Activated CD8-positive, alpha-beta memory T cell treated with anti-CD3 and anti-CD28 coated beads, Interleukin-2, amount 50 U/mL, for 4 hours (primary cell): ENCODE measurements around the gene NCAM1.

Source experiments
- DNase-seq: peaks from one replicate; pipeline ENCODE4 v3.0.0-alpha.2; 2020

Gene NCAM1

GRCh38 chr11:113213549-113213948 is 252.3 kb downstream of the NCAM1 start:
- DNase-seq, result no peak

- DNase-seq, result no peak
Observed at GRCh38 chr11:113222241-113222640, 261.0 kb downstream of the NCAM1 start.

- DNase-seq, result no peak
Observed at GRCh38 chr11:113234888-113235287, 273.7 kb downstream of the NCAM1 start.

- DNase-seq, result no peak
Observed at GRCh38 chr11:113237261-113237660, 276.0 kb downstream of the NCAM1 start.

- no peak for DNase-seq
Observed at GRCh38 chr11:113238721-113239120, 277.5 kb downstream of the NCAM1 start.

- DNase-seq, result no peak
Observed at GRCh38 chr11:113240389-113240788, 279.2 kb downstream of the NCAM1 start.

- no peak for DNase-seq
Observed at GRCh38 chr11:113240790-113241635, 279.8 kb downstream of the NCAM1 start.

GRCh38 chr11:113241636-113242054 is 280.4 kb downstream of the NCAM1 start:
- no peak for DNase-seq

- no peak for DNase-seq
Observed at GRCh38 chr11:113242060-113242459, 280.8 kb downstream of the NCAM1 start.

- DNase-seq, result no peak
Observed at GRCh38 chr11:113242767-113243397, 281.7 kb downstream of the NCAM1 start.

GRCh38 chr11:113243696-113244095 is 282.5 kb downstream of the NCAM1 start:
- DNase-seq, result no peak

GRCh38 chr11:113245216-113245615 is 284.0 kb downstream of the NCAM1 start:
- no peak for DNase-seq

GRCh38 chr11:113247221-113247620 is 286.0 kb downstream of the NCAM1 start:
- no peak for DNase-seq

GRCh38 chr11:113247966-113248365 is 286.7 kb downstream of the NCAM1 start:
- DNase-seq, result no peak

- no peak for DNase-seq
Observed at GRCh38 chr11:113248702-113249490, 287.7 kb downstream of the NCAM1 start.

GRCh38 chr11:113249491-113249763 is 288.2 kb downstream of the NCAM1 start:
- no peak for DNase-seq

GRCh38 chr11:113249786-113250185 is 288.6 kb downstream of the NCAM1 start:
- no peak for DNase-seq

- DNase-seq, result no peak
Observed at GRCh38 chr11:113251281-113251680, 290.1 kb downstream of the NCAM1 start.

GRCh38 chr11:113253406-113253805 is 292.2 kb downstream of the NCAM1 start:
- no peak for DNase-seq

- no peak for DNase-seq
Observed at GRCh38 chr11:113255096-113255495, 293.9 kb downstream of the NCAM1 start.

GRCh38 chr11:113255741-113256140 is 294.5 kb downstream of the NCAM1 start:
- no peak for DNase-seq

- no peak for DNase-seq
Observed at GRCh38 chr11:113256431-113257202, 295.4 kb downstream of the NCAM1 start.

- no peak for DNase-seq
Observed at GRCh38 chr11:113260096-113260425, 298.8 kb downstream of the NCAM1 start.
